ENCODE measurements around the gene DCBLD1. TPM values are rescaled to one million over a fixed set of nuclear protein-coding genes. Genes with fewer than 3 reads are reported as not detected.

DCBLD1 gene
- total RNA-seq, 4 donors from 2014 or later = 2.2 to 19.4 (median 10.7) TPM

DNA sequence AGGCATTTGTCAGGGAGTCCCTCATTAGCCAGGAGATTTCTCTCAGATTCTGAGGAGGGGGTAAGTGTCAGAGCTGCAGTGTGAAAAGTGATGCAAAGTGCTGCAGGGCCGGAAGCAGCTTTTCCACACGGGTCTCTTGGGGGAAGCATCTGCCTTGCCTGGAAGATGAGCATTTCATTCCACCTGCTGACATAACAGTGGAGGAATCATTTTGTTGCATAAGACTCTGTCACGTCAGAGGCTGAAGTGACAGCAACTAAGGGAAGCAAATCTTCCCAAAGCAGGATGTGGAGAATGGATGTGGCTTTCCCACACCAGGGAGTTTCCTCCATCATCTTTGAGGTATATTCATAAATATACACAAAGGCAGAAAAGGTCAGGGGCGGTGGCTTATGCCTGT lies 22.8 kb downstream of the DCBLD1 start:
- Histone ChIP-seq H3K9me3 (no peaks in the 10 kb centered on the region), H3K36me3 (no peaks in the 10 kb centered on the region), H3K27me3 (no peaks in the 10 kb centered on the region), H3K4me3 (no peak overlapping the region), H3K27ac (no peak overlapping the region), H3K4me1 (peaks cover 0 to 9% (median 3%) of the 10 kb centered on the region in 4 donors)
- in situ Hi-C loops (cut with MboI; ENCODE audit: low pct_ligation_motif_present in 1 of 4, low pct_unique_long_range_greater_than_20kb in 1 of 4, low sequenced_read_pairs in 3 of 4) = no loop called here
- intact Hi-C loops (cut with DNase I; ENCODE audit: low total_unique reads) = no loop called here
- WGBS, 2 donors (ENCODE audit: low coverage in 1 of 2) = 67 to 100% methylated on average over 1 to 4 of the region's 4 CpGs
- TF ChIP-seq POLR2A (IDR thresholded peaks at IDR 0.05) = no peak
- no peak for TF ChIP-seq POLR2AphosphoS5 (IDR thresholded peaks at IDR 0.05)
- TF ChIP-seq, protein P1, sequence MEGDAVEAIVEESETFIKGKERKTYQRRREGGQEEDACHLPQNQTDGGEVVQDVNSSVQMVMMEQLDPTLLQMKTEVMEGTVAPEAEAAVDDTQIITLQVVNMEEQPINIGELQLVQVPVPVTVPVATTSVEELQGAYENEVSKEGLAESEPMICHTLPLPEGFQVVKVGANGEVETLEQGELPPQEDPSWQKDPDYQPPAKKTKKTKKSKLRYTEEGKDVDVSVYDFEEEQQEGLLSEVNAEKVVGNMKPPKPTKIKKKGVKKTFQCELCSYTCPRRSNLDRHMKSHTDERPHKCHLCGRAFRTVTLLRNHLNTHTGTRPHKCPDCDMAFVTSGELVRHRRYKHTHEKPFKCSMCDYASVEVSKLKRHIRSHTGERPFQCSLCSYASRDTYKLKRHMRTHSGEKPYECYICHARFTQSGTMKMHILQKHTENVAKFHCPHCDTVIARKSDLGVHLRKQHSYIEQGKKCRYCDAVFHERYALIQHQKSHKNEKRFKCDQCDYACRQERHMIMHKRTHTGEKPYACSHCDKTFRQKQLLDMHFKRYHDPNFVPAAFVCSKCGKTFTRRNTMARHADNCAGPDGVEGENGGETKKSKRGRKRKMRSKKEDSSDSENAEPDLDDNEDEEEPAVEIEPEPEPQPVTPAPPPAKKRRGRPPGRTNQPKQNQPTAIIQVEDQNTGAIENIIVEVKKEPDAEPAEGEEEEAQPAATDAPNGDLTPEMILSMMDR (IDR thresholded peaks at IDR 0.05) = no peak
- TF ChIP-seq EP300 (IDR thresholded peaks at IDR 0.05; ENCODE audit: low read depth) = no peak
- DNase-seq = no peak

DNA sequence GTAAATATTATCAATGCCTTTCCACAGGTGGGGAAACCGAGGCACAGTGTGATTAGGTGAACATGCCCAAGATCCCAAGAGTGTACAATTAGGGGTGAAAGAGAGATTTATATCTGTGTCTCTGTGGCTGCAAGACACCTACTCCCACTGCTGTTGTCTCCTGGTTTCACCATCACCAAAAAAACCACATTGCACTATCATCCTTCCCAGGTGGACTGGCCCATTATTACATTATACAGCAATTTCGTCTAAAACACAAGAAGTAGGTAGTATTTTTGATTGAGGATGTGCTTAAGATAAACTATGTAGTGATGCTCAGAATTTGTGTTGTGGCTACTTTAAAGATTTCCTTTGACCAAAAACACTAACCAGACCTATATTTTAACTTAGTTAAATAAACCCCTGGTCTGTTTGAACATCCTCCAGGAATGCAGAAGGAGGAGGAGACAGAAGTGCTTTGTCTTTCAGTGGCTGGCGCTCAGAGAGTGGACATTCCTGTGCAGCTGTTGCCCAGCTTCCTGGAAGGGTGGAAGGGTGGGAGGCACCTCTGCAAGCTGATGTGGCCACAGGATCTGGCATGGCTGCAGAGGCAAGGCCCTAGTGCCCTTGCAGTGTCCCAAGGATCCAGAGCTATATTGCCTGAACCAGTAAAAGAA lies 23.8 kb downstream of the DCBLD1 start:
- intact Hi-C loops (cut with DNase I; ENCODE audit: low total_unique reads) (no loop called here), in situ Hi-C loops (cut with MboI; ENCODE audit: low pct_ligation_motif_present in 1 of 4, low pct_unique_long_range_greater_than_20kb in 1 of 4, low sequenced_read_pairs in 3 of 4) (no loop called here)
- Histone ChIP-seq H3K27ac (peak overlapping the region in 1 of 4 donors; percentile 23), H3K9me3 (no peaks in the 10 kb centered on the region), H3K27me3 (no peaks in the 10 kb centered on the region), H3K4me1 (peaks cover 0 to 9% (median 3%) of the 10 kb centered on the region in 4 donors), H3K4me3 (no peak overlapping the region), H3K36me3 (no peaks in the 10 kb centered on the region)
- 20 to 73% methylated on average over 1 to 3 of the region's 3 CpGs for WGBS, 2 donors (ENCODE audit: low coverage in 1 of 2)
- DNase-seq = no peak
- TF ChIP-seq EP300 (IDR thresholded peaks at IDR 0.05; ENCODE audit: low read depth) = no peak
- no peak for TF ChIP-seq POLR2A (IDR thresholded peaks at IDR 0.05)
- TF ChIP-seq, protein P1 (IDR thresholded peaks at IDR 0.05) = no peak
- TF ChIP-seq POLR2AphosphoS5 (IDR thresholded peaks at IDR 0.05) = no peak

DNA sequence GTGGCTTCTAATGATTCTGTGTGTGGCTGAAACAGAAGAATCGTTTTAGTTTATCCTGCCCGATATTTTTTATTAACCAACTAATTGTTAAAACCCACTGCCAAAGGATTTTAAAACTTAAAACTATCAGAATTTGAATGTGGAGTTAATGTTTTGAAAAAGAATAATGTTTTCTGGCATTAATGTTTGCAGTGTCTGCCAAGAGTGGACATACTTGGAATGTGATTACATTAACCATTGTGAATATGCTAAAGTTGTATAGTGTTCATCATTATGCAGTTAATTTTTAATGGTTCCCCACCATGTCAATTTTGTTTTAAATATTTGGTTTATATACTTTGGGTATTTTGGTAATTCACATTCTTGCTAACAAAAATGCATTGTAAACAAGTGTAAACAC lies 24.4 kb downstream of the DCBLD1 start:
- intact Hi-C loops (cut with DNase I; ENCODE audit: low total_unique reads) = no loop called here
- WGBS, 2 donors (ENCODE audit: low coverage in 1 of 2) = 64 to 72% methylated on average over 2 of the region's 2 CpGs
- TF ChIP-seq, protein P1 (IDR thresholded peaks at IDR 0.05) = no peak
- TF ChIP-seq EP300 (IDR thresholded peaks at IDR 0.05; ENCODE audit: low read depth) = no peak
- TF ChIP-seq POLR2A (IDR thresholded peaks at IDR 0.05) = no peak
- no peak for TF ChIP-seq POLR2AphosphoS5 (IDR thresholded peaks at IDR 0.05)
- no peak for DNase-seq
- in situ Hi-C loops (cut with MboI; ENCODE audit: low pct_ligation_motif_present in 1 of 4, low pct_unique_long_range_greater_than_20kb in 1 of 4, low sequenced_read_pairs in 3 of 4) = no loop called here
- Histone ChIP-seq H3K36me3 (no peaks in the 10 kb centered on the region), H3K27me3 (no peaks in the 10 kb centered on the region), H3K4me3 (no peak overlapping the region), H3K27ac (peak overlapping the region in 1 of 4 donors; percentile 23), H3K9me3 (no peaks in the 10 kb centered on the region), H3K4me1 (peaks cover 0 to 9% (median 3%) of the 10 kb centered on the region in 4 donors)

DNA sequence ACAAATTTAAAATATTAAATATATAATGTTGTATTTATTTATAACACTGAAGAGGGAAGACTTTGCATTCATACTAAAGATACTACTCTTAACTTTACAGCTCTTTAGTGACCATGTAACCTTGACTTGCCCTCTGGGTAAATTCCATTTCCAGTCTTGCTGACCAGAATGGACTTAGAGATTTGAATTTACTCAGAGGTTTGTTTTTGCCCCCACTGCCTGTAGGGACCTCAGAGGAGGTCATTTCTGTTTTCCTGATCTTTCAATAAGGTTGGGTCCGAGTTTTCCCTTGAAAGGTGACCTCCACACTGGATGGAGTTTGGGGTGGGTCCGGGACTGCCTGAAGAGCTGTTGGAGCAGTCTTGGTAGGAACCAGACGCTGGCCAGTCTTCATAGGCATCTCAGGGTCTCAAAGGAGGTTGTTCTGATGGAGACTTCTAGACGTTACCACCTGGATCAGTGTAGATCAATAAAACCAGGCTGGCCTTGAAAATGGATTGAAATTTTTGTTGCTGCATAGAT lies 26.0 kb downstream of the DCBLD1 start:
- Histone ChIP-seq H3K36me3 (no peaks in the 10 kb centered on the region), H3K4me3 (no peak overlapping the region), H3K27me3 (no peaks in the 10 kb centered on the region), H3K27ac (no peak overlapping the region), H3K4me1 (peaks cover 0 to 9% (median 3%) of the 10 kb centered on the region in 4 donors), H3K9me3 (no peaks in the 10 kb centered on the region)
- in situ Hi-C loops (cut with MboI; ENCODE audit: low pct_ligation_motif_present in 1 of 4, low pct_unique_long_range_greater_than_20kb in 1 of 4, low sequenced_read_pairs in 3 of 4) = no loop called here
- DNase-seq = no peak
- TF ChIP-seq, protein P1 (IDR thresholded peaks at IDR 0.05) = no peak
- TF ChIP-seq POLR2AphosphoS5 (IDR thresholded peaks at IDR 0.05) (no peak), EP300 (IDR thresholded peaks at IDR 0.05; ENCODE audit: low read depth) (no peak), POLR2A (IDR thresholded peaks at IDR 0.05) (no peak)
- intact Hi-C loops (cut with DNase I; ENCODE audit: low total_unique reads) = no loop called here
- WGBS, 2 donors (ENCODE audit: low coverage in 1 of 2) = 80% methylated on average over 4 of the region's 4 CpGs; no CpG with 5 or more reads in 1 of the 2 donors
